ENCODE measurements around the gene ARHGAP28. TPM values are rescaled to one million over a fixed set of nuclear protein-coding genes. Genes with fewer than 3 reads are reported as not detected.

ARHGAP28 gene
- total RNA-seq, 2 experiments from 2014 or later = not detected

- H3K27ac Mint-ChIP-seq = no peak overlapping the region
- no peak overlapping the region for H3K4me3 ChIP-seq (ENCODE audit: low read length)
- DNase-seq (no peak), ATAC-seq (ENCODE audit: poor library complexity) (no peak)
- H3K4me1 Mint-ChIP-seq (ENCODE audit: low read depth) = no peaks in the 10 kb centered on the region
- H3K27me3 ChIP-seq (ENCODE audit: control insufficient read depth in 1 of 2, insufficient read depth in 2 of 2, low read length in 2 of 2) = no peaks in the 10 kb centered on the region
- peaks cover 0 to 3% of the 10 kb centered on the region in 2 experiments for H3K9me3 ChIP-seq (ENCODE audit: control insufficient read depth in 1 of 2, insufficient read depth in 1 of 2, low read length in 2 of 2)
- no peak overlapping the region for H3K27ac ChIP-seq (ENCODE audit: low read depth in 1 of 2, low read length in 2 of 2)
- H3K4me3 Mint-ChIP-seq = no peak overlapping the region
- no peaks in the 10 kb centered on the region for H3K4me1 ChIP-seq (ENCODE audit: insufficient read depth, low read length)
- TF ChIP-seq CTCF (IDR thresholded peaks at IDR 0.05) = no peak
- H3K36me3 ChIP-seq (ENCODE audit: insufficient read depth, low read length) = no peaks in the 10 kb centered on the region
- intact Hi-C loops (cut with DNase I, micrococcal nuclease) = no loop called here
- CTCF ChIA-PET = no interaction called here
- peaks cover 9% of the 10 kb centered on the region for H3K9me3 Mint-ChIP-seq
- POLR2A ChIA-PET = no interaction called here
- no peaks in the 10 kb centered on the region for H3K36me3 Mint-ChIP-seq (ENCODE audit: low read depth)
- H3K27me3 Mint-ChIP-seq = no peaks in the 10 kb centered on the region
Measured at GRCh38 chr18:6764382-6764781, 34.9 kb downstream of the ARHGAP28 start.

- Mint-ChIP-seq H3K4me3 (no peak overlapping the region), H3K27ac (no peak overlapping the region), H3K36me3 (ENCODE audit: low read depth) (no peaks in the 10 kb centered on the region), H3K27me3 (no peaks in the 10 kb centered on the region), H3K9me3 (no peaks in the 10 kb centered on the region), H3K4me1 (ENCODE audit: low read depth) (no peaks in the 10 kb centered on the region)
- H3K9me3 ChIP-seq (ENCODE audit: control insufficient read depth in 1 of 2, insufficient read depth in 1 of 2, low read length in 2 of 2) = peaks cover 0 to 7% of the 10 kb centered on the region in 2 experiments
- no peak for TF ChIP-seq CTCF (IDR thresholded peaks at IDR 0.05)
- intact Hi-C loops (cut with DNase I, micrococcal nuclease) = no loop called here
- H3K27me3 ChIP-seq (ENCODE audit: control insufficient read depth in 1 of 2, insufficient read depth in 2 of 2, low read length in 2 of 2) = no peaks in the 10 kb centered on the region
- H3K4me1 ChIP-seq (ENCODE audit: insufficient read depth, low read length) = no peaks in the 10 kb centered on the region
- CTCF ChIA-PET = no interaction called here
- POLR2A ChIA-PET = no interaction called here
- H3K4me3 ChIP-seq (ENCODE audit: low read length) = no peak overlapping the region
- no peaks in the 10 kb centered on the region for H3K36me3 ChIP-seq (ENCODE audit: insufficient read depth, low read length)
- no peak overlapping the region for H3K27ac ChIP-seq (ENCODE audit: low read depth in 1 of 2, low read length in 2 of 2)
- DNase-seq (no peak), ATAC-seq (ENCODE audit: poor library complexity) (no peak)
Measured at GRCh38 chr18:6773777-6774176, 44.3 kb downstream of the ARHGAP28 start.

DNA sequence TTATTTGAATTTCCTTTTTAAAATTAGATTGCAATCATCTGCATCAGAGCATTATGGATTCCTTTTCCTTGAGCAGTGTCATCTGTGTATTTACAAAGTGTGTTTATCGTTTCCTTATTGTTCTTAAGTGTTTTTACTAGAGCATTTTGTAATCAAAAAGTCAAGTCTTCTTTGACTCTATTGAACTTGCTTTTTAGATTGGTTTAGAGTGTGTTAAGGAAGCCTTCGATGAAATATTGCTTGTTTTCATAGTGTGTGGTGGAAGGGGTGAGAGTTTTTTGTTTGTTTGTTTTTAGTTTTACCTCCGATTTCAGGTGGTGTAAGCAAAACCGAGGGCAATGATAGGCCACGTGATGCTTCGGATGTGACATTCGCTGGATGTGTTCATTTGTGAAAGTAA lies 45.7 kb downstream of the ARHGAP28 start:
- TF ChIP-seq CTCF (IDR thresholded peaks at IDR 0.05) = no peak
- Histone ChIP-seq H3K4me3 (ENCODE audit: low read length) (no peak overlapping the region), H3K36me3 (ENCODE audit: insufficient read depth, low read length) (no peaks in the 10 kb centered on the region), H3K27ac (ENCODE audit: low read depth in 1 of 2, low read length in 2 of 2) (no peak overlapping the region), H3K9me3 (ENCODE audit: control insufficient read depth in 1 of 2, insufficient read depth in 1 of 2, low read length in 2 of 2) (peaks cover 0 to 7% of the 10 kb centered on the region in 2 experiments), H3K27me3 (ENCODE audit: control insufficient read depth in 1 of 2, insufficient read depth in 2 of 2, low read length in 2 of 2) (no peaks in the 10 kb centered on the region), H3K4me1 (ENCODE audit: insufficient read depth, low read length) (no peaks in the 10 kb centered on the region)
- DNase-seq = no peak
- Mint-ChIP-seq H3K36me3 (ENCODE audit: low read depth) (no peaks in the 10 kb centered on the region), H3K9me3 (no peaks in the 10 kb centered on the region), H3K27ac (no peak overlapping the region), H3K4me1 (ENCODE audit: low read depth) (no peaks in the 10 kb centered on the region), H3K27me3 (no peaks in the 10 kb centered on the region), H3K4me3 (no peak overlapping the region)
- ChIA-PET POLR2A (no interaction called here), CTCF (no interaction called here)
- no peak for ATAC-seq (ENCODE audit: poor library complexity)
- intact Hi-C loops (cut with DNase I, micrococcal nuclease) = no loop called here
